ENCODE results near the gene SCNN1B.

DNA sequence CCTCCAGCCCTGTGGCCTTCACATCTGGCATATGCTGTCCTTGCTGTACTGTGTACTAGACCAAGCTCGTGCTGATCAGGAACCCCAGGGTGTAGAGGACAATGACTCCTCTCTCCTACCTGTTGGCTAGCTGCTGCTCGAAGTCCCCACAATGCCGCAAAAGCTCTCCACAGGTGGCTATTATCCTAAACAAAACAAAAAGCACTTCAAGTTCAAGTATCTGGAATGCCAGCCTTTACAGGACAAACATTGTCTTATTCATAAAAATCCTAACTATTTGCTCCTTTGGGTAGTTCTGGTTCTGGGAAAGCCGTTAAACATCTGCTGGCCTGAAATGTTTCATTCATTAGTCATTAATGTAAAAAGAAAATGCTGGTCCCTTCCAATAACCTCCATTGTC lies 108.1 kb downstream of the SCNN1B start:
- TF ChIP-seq, protein P1, sequence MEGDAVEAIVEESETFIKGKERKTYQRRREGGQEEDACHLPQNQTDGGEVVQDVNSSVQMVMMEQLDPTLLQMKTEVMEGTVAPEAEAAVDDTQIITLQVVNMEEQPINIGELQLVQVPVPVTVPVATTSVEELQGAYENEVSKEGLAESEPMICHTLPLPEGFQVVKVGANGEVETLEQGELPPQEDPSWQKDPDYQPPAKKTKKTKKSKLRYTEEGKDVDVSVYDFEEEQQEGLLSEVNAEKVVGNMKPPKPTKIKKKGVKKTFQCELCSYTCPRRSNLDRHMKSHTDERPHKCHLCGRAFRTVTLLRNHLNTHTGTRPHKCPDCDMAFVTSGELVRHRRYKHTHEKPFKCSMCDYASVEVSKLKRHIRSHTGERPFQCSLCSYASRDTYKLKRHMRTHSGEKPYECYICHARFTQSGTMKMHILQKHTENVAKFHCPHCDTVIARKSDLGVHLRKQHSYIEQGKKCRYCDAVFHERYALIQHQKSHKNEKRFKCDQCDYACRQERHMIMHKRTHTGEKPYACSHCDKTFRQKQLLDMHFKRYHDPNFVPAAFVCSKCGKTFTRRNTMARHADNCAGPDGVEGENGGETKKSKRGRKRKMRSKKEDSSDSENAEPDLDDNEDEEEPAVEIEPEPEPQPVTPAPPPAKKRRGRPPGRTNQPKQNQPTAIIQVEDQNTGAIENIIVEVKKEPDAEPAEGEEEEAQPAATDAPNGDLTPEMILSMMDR (IDR thresholded peaks at IDR 0.05): no peak
- TF ChIP-seq POLR2A (IDR thresholded peaks at IDR 0.05): no peak

Measured in body of pancreas (tissue), 4 donors.